ENCODE results near the gene NUDT22.

- TF ChIP-seq CTCF (conservative IDR thresholded peaks at IDR 0.05; ENCODE audit: low read depth in 2 of 2) (no peak), EZH2 (IDR thresholded peaks at IDR 0.05; ENCODE audit: low read depth, unreplicated experiment) (no peak), NANOG (IDR thresholded peaks at IDR 0.05; ENCODE audit: borderline replicate concordance) (no peak), EZH2phosphoT487 (IDR thresholded peaks at IDR 0.05; ENCODE audit: unreplicated experiment) (no peak), JUNB (IDR thresholded peaks at IDR 0.05; ENCODE audit: unreplicated experiment) (no peak)
Measured at GRCh38 chr11:64192434-64192833, 33.6 kb upstream of the NUDT22 start.

Data from GM23338 (cell line).